SK-MEL-5 (cell line): ENCODE measurements around the gene GPATCH1. TPM values are rescaled to one million over a fixed set of nuclear protein-coding genes. Genes with fewer than 3 reads are reported as not detected.

ENCODE experiments used
- DNase-seq: peaks from one replicate; pipeline ENCODE4 v3.0.0-alpha.2; 2016; ENCODE audit warnings: low read depth, low spot score
- in situ Hi-C: cut with HindIII; loops from 2 replicates; pipeline ENCODE4 v1.10.0; 2016; ENCODE audit warnings: low sequenced_read_pairs, high pct_unique_total_duplicates, low pct_unique_long_range_greater_than_20kb
- small RNA-seq, 2 experiments: library from RNA; depleted of rRNA; stranded (forward); fragments of <200 nt; gene quantifications; one replicate each; pipeline ENCODE3, GENCODE V24; 2014
- total RNA-seq: library from RNA; depleted of rRNA; stranded (reverse); fragments of >200 nt; shearing (Covaris generic); gene quantifications from 2 replicates; pipeline ENCODE4 v1.2.3, GENCODE V29; 2014; rRNA removed

Gene GPATCH1
- total RNA-seq, 1 experiment from 2014 or later: 6.8 TPM

GRCh38 chr19:33171222-33171795, 90.3 kb downstream of the GPATCH1 start:
- in situ Hi-C loops: no loop called here
- DNase-seq: peak; percentile 26

GRCh38 chr19:33171916-33172359, 91.0 kb downstream of the GPATCH1 start:
- in situ Hi-C loops: no loop called here
- peak; percentile 26 for DNase-seq

GRCh38 chr19:33174186-33174585, 93.2 kb downstream of the GPATCH1 start:
- in situ Hi-C loops: no loop called here
- no peak for DNase-seq

DNA sequence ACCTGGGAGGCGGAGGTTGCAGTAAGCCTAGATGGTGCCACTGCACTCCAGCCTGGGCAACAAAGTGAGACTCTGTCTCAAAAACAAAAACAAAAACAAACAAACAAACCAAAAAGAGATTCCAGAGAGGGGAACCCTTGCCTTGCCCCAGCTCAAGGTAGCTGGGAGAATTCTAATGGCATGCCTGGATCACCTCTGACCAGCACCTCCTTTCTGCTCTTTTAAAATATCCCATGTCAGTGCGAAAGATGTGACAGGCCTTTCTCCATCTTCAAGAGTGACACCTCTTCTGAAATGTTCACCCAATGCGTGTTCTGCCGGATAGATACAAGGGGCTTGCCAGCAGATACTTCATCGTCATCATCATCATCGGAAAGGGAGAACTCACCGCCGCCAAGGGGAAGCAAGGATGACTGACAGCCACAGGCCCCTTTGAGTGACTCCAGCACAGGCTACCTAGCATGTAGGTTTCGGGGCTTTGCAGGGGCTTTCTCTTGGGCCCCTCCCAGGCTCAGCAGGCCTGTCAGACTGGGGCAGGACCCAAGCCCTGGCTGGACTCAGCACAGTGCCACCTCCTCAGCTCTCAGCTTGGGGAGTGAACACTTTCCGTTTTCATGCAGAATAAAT, 94.3 kb downstream of the GPATCH1 start:
- in situ Hi-C loops: no loop called here
- no peak for DNase-seq

GRCh38 chr19:33175886-33176669, 95.1 kb downstream of the GPATCH1 start:
- peak; percentile 15 for DNase-seq

GRCh38 chr19:33176670-33177416, 95.9 kb downstream of the GPATCH1 start:
- DNase-seq: peak; percentile 97
- in situ Hi-C loops: no loop called here

More at GRCh38 chr19:33175886-33176669, 95.1 kb downstream of the GPATCH1 start:
- in situ Hi-C loops: no loop called here

- DNase-seq: peak; percentile 66
- in situ Hi-C loops: no loop called here
These were observed 96.5 kb downstream of the GPATCH1 start for GRCh38 chr19:33177417-33177979.

Small RNA genes lying within 50 kb of the gene (small RNA-seq; reads per million reads assigned to genes)
- gene AC008521.1 (0 reads per million in 2 experiments), gene AC008521.2 (0 reads per million in 2 experiments)

Other genes starting within 250 kb of the GPATCH1 start
- gene SLC7A9, start 211.4 kb upstream of the GPATCH1 start, total RNA-seq: 0.18 TPM in 1 of 2 replicates, not detected in the other
- gene CEP89, start 109.2 kb upstream of the GPATCH1 start, total RNA-seq: 4.8 and 7.3 TPM in 2 replicates
- gene FAAP24, start 108.9 kb upstream of the GPATCH1 start, total RNA-seq: 4.6 and 6.4 TPM in 2 replicates
- 23.9 and 25.9 TPM in 2 replicates for gene RHPN2, start 16.3 kb upstream of the GPATCH1 start, total RNA-seq
- not detected in 2 replicates for gene WDR88, start 50.9 kb downstream of the GPATCH1 start, total RNA-seq
- 27.7 and 30.2 TPM in 2 replicates for gene LRP3, start 113.1 kb downstream of the GPATCH1 start, total RNA-seq
- not detected in 2 replicates for gene SLC7A10, start 144.7 kb downstream of the GPATCH1 start, total RNA-seq
- 2.4 and 2.5 TPM in 2 replicates for gene CEBPA, start 221.4 kb downstream of the GPATCH1 start, total RNA-seq